NAMALWA (cell line): ENCODE measurements around the gene ATXN1.
"Not testable (repeated sequence)": the region's sequence is repeated elsewhere in the genome, so short reads cannot be mapped to it uniquely, and the experiment has no call there.

Source experiments
- DNase-seq: peaks from one replicate; pipeline ENCODE4 v3.0.0-alpha.2; 2015; ENCODE audit warnings: low spot score

Gene ATXN1

DNA sequence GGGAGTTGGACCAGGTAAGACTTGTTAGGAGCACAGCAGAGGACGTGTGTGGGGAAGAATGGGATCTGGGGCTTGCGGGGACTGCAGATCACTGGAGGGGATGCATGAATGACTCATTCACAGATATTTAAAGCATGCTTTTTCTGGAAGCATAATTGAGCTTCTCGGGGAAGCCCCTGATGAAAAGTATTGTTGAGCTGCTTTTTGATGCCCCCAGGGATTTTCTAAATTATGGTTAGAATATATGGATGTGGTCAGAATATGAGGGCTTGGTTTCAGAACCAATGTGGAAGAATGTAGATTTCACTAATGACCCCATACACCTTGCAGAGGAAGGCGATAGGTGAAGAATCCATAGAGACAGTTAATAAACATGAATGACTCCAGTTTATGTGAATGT lies 486.8 kb downstream of the ATXN1 start:
- DNase-seq = no peak

DNA sequence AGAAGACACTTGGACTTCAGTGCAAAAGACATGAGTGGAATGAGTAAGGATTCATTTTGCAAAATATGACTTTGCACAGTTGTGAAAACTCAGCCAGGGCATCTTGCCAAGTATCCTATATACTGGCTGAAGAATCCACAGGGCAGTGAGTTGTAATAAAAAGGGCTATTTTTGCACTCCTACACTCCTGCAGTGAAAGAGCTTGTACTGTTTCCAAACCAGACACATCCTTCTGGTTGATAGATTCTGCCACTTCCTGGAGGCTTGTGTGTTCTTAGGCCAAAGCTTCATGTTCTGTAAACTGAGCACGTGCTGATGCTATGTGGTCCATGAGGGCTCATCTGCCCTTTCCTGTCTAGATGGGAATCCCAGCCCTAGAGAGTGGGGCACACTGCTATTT lies 488.0 kb downstream of the ATXN1 start:
- no peak for DNase-seq

- DNase-seq = no peak
Observed at GRCh38 chr6:16272201-16272600, 489.1 kb downstream of the ATXN1 start.

DNA sequence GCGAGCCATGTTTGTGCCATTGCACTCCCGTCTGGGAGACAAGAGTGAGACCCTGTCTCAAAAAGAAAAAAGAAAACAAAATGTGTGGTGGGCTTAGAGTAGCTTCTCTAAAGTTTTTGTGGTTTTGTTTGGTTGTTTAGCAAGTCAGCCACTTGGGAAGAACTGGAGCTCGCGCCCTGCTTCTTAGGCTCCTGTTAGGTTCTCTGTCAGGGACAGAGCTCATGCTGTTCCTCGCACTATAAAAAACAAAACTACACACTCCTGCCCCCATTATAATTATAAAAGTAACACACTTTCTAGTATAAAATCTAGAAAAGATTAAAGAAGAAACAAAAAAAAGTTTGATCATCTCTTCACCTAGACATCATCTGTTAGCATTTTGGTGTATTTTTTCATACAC lies 489.8 kb downstream of the ATXN1 start:
- DNase-seq = no peak

- DNase-seq = no peak
Observed at GRCh38 chr6:16270178-16270794, 491.0 kb downstream of the ATXN1 start.

GRCh38 chr6:16269442-16270070 lies 491.7 kb downstream of the ATXN1 start:
- DNase-seq = not testable (repeated sequence)

DNA sequence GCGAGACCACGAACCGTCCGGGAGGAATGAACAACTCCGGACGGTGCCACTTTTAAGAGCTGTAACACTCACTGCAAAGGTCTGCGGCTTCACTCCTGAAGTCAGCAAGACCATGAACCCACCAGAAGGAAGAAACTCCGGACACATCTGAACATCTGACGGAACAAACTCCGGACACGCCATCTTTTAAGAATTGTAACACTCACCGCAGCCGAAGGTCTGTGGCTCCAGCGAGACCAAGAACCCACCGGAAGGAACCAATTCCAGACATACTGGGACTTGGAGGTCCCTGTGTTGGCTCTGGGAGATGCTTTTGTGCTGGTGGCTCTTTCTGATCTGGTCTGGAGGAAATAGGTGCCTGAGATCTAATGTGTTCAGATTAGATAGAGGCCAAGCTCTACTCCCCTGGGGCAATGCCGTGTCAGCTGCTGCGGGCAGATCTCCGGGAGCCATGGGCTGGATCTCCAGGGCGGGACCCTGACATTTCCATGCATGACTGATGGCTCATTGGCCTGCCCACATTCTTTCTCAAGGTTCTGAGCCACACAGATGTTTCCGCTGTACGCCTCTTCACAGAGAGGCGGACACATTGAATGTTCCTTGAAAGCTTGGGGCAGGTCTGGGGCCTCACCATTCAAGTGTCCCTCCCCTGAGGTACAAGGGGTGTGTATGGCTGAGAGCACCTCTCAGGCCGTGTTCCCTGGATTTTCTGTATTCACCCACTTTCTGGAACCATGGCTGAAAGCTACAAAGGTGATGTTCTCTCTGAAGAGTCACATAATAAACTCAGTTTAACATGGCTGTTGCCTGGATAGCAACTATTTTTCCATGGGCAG lies 493.6 kb downstream of the ATXN1 start:
- DNase-seq = no peak

DNA sequence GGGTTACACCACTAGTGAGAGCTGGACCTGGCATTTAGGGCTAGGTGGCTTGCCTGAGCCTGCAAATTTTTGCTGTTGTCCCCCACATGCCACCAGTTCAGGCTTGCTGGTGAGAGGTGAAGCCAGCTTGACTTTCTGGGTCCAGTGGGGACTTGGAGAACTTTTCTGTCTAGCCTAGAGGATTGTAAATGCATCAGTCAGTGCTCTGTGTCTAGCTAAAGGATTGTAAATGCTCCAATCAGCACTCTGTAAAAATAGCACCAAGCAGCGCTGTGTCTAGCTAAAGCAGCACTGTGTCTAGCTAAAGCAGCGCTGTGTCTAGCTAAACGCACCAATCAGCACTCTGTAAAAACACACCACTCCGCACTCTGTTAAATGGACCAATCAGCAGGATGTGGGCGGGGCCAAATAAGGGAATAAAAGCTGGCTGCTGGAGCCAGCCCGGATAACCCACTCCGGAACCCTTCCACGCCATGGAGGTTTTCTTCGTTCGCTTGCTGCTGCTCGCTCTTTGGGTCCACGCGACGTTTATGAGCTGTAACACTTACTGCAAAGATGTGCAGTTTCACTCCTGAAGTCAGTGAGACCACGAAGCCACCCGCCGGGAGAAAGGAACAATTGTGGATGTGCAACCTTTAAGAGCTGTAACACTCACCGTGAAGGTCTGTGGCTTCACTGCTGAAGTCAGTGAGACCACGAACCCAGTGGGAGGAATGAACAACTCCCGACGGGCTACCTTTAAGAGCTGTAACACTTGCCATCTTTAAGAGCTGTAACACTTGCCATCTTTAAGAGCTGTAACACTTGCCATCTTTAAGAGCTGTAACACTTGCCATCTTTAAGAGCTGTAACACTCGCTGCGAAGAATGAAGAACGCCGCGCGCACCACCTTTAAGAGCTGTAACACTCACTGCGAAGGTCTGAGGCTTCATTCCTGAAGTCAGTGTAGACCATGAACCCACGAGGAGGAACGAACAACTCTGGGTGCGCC lies 495.6 kb downstream of the ATXN1 start:
- DNase-seq = no peak

- DNase-seq = no peak
Observed at GRCh38 chr6:16264785-16265184, 496.5 kb downstream of the ATXN1 start.

- DNase-seq = not testable (repeated sequence)
Observed at GRCh38 chr6:16263464-16264099, 497.7 kb downstream of the ATXN1 start.

- not testable (repeated sequence) for DNase-seq
Observed at GRCh38 chr6:16262773-16263172, 498.5 kb downstream of the ATXN1 start.

DNA sequence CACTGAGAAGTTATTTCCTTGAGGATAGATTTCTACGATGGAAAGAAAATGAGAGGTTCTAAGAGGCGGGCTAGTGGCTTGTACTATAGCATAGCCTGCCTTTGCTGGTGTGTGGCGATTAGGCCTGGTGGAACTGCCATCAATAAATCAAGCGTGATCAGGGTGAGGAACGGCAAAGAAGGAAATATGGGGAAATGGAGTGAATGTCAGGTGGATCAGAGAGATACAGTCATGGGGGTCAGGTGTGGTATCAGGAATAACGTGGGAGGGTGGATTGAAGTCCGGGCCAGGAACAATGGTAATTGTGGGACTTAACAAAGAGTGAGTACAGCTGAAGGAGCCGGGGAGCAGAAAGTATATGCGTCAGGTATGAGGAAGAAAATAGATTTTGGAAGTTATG lies 500.7 kb downstream of the ATXN1 start:
- DNase-seq = not testable (repeated sequence)

GRCh38 chr6:16259604-16260003 lies 501.7 kb downstream of the ATXN1 start:
- not testable (repeated sequence) for DNase-seq

DNA sequence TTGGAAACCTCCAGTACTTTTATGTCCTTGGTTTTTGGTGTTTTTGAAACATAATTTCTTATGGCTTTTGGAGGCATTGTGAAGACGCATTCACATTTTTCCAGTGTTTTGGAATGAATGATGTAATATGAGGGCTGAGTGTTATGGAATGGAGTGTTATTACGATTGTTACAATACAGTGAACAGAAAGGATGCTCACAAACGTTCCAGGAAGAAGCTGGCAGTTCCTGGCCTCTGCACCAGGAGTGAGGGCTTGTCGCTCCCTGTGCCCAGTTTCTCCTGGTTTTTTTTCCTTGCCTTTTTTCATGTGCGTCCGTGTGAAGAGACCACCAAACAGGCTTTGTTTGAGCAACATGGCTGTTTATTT lies 502.6 kb downstream of the ATXN1 start:
- no peak for DNase-seq

GRCh38 chr6:16257999-16258708 lies 503.1 kb downstream of the ATXN1 start:
- DNase-seq = no peak

DNA sequence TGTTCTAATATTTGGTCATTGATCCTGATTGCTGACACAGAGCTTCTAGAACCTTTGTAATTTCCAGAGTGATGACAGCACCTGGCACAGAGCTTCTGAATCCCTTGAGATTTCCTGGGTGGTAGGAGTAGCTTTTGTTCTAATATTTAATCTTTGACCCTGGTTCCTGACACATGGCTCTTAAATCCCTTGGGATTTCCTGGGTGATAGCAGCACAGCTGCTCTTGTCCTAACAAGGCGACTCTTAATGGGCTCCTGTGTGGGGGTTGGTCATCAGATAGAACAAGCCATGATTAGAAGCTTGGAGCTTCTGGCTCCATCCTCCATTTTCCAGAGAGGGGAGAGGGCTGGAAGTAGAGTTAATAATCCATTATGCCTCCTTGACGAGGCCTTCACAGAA lies 504.5 kb downstream of the ATXN1 start:
- no peak for DNase-seq

DNA sequence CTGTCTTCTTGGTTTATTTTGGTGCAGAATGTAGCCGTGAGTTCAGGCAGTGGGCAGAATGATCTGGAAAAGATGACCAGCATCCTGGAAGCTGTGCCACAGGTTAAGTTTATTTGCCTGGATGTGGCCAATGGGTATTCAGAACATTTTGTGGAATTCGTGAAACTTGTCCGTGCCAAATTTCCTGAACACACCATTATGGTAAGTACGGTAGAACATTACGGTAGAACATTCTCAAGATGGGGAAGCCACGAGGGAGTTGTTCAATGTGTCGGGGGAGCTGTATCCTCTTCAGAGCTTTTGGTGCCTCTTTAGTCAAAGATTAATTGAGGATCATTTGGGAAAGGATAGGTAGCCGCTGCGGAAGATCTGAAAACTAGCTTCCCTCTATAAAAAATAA lies 506.7 kb downstream of the ATXN1 start:
- DNase-seq = no peak

DNA sequence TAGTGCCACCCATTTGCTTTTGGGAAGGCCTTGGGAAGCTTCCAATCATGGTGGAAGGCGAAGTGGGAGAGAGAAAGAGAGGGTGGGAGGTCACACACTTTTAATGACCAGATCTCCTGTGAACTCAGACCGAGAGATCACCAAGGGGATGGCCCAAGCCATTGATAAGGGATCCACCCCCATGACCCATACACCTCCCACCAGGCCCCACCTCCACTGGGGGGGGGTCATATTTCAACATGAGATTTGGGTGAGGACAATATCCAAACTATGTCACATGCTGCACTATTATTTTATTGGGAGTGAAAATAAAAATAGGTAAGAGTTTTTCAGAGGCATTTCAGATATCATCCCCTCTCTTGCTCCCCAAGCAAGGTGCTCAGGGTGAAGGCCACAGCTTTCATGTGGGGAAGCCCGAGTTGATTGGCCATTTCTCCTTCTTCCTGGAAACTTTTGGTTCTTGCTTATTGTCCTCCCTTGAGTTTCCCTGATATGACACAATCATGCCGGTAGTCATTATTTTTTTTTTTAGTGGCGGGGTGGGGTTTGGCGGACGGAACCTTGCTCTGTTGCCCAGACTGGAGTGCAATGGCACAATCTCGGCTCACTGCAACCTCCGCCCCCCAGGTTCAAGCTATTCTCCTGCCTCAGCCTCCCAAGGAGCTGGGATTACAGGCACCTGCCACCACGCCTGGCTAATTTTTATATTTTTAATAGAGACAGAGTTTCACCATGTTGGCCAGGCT lies 507.7 kb downstream of the ATXN1 start:
- no peak for DNase-seq

DNA sequence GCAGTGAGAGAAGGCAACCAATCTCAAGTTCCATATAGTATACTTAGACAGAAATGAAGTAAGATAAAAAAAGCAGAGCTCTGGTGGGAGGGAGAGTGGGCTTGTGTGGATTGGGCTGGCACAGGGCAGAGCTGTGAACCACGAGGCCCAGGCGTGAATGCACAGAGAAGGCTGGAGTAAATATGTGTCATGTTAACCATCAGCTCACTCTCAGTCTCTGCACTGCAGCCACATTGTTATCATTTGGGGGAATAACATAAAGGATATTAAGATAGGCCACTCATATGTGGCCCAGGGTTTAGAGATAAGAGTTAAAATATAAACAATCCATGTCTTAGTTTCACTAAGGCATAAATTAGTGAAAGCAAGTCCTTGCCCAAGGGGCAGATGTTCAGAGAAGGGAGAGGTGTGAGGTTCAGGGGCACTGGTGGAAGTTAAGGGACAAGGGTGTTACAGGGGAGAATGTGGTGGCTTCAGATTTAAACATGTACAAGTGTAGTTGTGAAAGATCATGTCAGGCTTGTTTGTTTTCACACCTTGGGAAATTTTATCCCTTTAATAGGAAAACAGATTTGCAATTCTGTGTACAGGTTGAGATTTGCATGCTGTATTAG lies 508.5 kb downstream of the ATXN1 start:
- DNase-seq = no peak

DNA sequence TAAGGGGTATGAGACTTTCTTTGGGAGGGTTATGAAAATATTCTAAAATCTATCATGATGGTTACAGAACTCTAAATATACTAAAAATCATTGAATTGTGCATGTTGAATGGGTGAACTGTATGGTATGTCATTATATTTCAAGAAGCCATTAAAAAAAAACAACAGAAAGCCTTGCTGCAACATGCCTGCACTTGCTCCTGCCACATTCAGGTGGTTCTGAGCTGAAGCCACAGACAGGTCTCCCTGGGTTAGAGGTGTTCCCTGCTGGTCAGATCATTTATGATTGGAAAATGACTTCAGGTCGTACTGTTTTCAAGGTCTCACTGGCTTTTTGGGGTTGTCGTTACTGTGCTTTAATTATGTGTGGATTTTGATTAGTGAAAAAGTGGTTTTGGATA lies 509.6 kb downstream of the ATXN1 start:
- no peak for DNase-seq
